Caco-2 (cell line): ENCODE data around the gene P2RX2. TPM values are rescaled to one million over a fixed set of nuclear protein-coding genes. Genes with fewer than 3 reads are reported as not detected.

Source experiments
- BruUV-seq: library from RNA; stranded (reverse); fragments of 400-500 nt; replicated peaks from 2 replicates; lab custom pipeline; 2021; lab: Mats Ljungman, UMichigan
- CTCF ChIA-PET: fragments of 300-600 bp; sonication (Branson Sonifier 250); formaldehyde crosslinking; loops from one replicate; lab custom pipeline; 2022; ENCODE audit warnings: antibody characterized with exemption; lab: Charles Lee
- POLR2A ChIA-PET: fragments of 300-600 bp; sonication (Branson Sonifier 250); formaldehyde crosslinking; loops from one replicate; lab custom pipeline; 2022; ENCODE audit warnings: antibody characterized with exemption; lab: Charles Lee
- DNase-seq, 2 experiments: peaks; one replicate each; pipeline versions ENCODE4 v3.0.0 to v3.0.0-alpha.2; 2020 to 2022
- H3K27me3 ChIP-seq: replicated peaks from 2 replicates; pipeline ENCODE4 v1.6.0; 2011; ENCODE audit warnings: low read length; ENCODE audit not compliant: control insufficient read depth, insufficient read depth
- H3K36me3 ChIP-seq: 2 replicates; pipeline ENCODE4 v1.5.1; 2011; ENCODE audit warnings: low read length; ENCODE audit not compliant: control insufficient read depth, insufficient read depth
- H3K4me1 ChIP-seq: fragments of 250-450 bp; sonication (Bioruptor Pico); 2 replicates; pipeline ENCODE4 v1.5.1; 2020; ENCODE audit warnings: mild to moderate bottlenecking
- H3K4me3 ChIP-seq: 2 replicates; pipeline ENCODE4 v1.5.1; 2011; ENCODE audit warnings: low read depth, mild to moderate bottlenecking, control low read depth, low read length
- H3K9me3 ChIP-seq: fragments of 250-450 bp; sonication (Bioruptor Pico); 2 replicates; pipeline ENCODE4 v1.5.1; 2020; ENCODE audit warnings: mild to moderate bottlenecking, moderate library complexity
- H3K27ac Mint-ChIP-seq: one replicate; pipeline ENCODE4 v1.8.0; 2022; ENCODE audit warnings: mixed read lengths; ENCODE audit not compliant: unreplicated experiment
- H3K27me3 Mint-ChIP-seq: one replicate; pipeline ENCODE4 v1.8.0; 2022; ENCODE audit warnings: mixed read lengths; ENCODE audit not compliant: insufficient read depth, unreplicated experiment
- H3K36me3 Mint-ChIP-seq: one replicate; pipeline ENCODE4 v1.8.0; 2022; ENCODE audit warnings: mild to moderate bottlenecking, mixed read lengths; ENCODE audit not compliant: insufficient read depth, unreplicated experiment
- H3K4me1 Mint-ChIP-seq: one replicate; pipeline ENCODE4 v1.8.0; 2022; ENCODE audit warnings: low read depth, mixed read lengths; ENCODE audit not compliant: unreplicated experiment
- H3K4me3 Mint-ChIP-seq: one replicate; pipeline ENCODE4 v1.8.0; 2022; ENCODE audit warnings: mild to moderate bottlenecking, moderate library complexity, mixed read lengths; ENCODE audit not compliant: unreplicated experiment
- H3K9me3 Mint-ChIP-seq: one replicate; pipeline ENCODE4 v1.8.0; 2022; ENCODE audit warnings: mixed read lengths; ENCODE audit not compliant: unreplicated experiment
- intact Hi-C: fragments of 100-400 bp; cut with micrococcal nuclease; formaldehyde crosslinking; loops from one replicate; pipeline ENCODE4 v1.10.0; 2022; ENCODE audit not compliant: unreplicated experiment
- total RNA-seq: library from RNA; stranded (reverse); gene quantifications from 2 replicates; pipeline ENCODE4 v1.2.3, GENCODE V29; 2022
- TF ChIP-seq, protein P1 (sequence below), 2 experiments: fragments of 200-600 bp in 1 of 2; IDR thresholded peaks; 1 replicate in 1 of 2; 2 replicates in 1 of 2; pipeline versions ENCODE4 v1.5.1 to v1.8.0; 2011 to 2022; ENCODE audit warnings: antibody characterized with exemption in 1 of 2, control low read depth in 1 of 2, inconsistent platforms in 1 of 2, low read depth in 1 of 2, low read length in 1 of 2, mild to moderate bottlenecking in 1 of 2, moderate library complexity in 1 of 2; ENCODE audit not compliant: insufficient read depth in 1 of 2, severe bottlenecking in 1 of 2, unreplicated experiment in 1 of 2

The P2RX2 gene
- total RNA-seq, 1 experiment from 2014 or later, result not detected

DNA sequence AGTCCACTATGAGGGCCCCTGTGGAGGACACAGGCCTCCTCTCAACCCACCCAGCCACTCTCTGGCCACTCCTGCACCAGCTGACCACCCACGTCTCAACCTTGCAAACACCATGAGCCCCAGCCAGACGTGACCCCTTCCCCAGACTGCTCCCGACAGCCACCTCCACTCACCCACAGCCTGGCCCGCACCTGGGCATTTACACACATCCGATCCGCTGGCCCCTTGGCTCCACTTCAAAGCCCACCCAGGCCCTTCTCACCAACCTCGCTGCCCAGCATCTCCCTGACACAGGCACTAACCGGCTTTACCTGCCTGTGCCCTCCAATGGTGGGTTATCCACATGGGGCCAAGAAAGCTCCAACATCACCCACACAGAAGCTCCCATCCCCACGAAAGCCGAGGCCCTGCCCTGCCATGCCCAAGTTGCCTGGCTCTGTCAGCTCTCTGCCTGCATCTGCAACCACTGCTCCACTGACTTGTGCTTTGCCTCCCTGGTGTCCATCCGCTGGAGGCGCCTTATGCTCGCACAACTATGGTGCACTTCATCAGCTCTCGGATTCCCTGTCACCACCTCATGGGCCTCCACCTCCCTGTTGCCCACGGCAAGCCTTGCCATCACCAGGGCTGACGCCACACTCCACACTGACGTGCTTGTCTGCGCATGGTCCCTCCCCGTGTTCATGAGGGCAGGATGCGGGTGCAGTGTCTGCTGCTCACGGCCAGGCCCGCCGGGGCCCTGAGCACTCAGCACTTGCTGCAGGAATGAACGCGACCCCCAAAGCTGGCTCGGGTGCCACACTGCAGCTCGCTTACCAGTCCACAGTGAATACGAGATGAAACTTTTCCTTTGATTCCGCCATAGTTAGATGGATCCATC lies 16.7 kb downstream of the P2RX2 start:
- ChIA-PET POLR2A (no interaction called here), CTCF (no interaction called here)
- Histone ChIP-seq H3K36me3 (peaks cover 9% of the 10 kb centered on the region), H3K4me3 (no peak overlapping the region), H3K9me3 (no peaks in the 10 kb centered on the region), H3K27me3 (no peaks in the 10 kb centered on the region), H3K4me1 (no peaks in the 10 kb centered on the region)
- BruUV-seq, result no TSS peak
- intact Hi-C loops, result no loop called here
- peaks cover 18% of the 10 kb centered on the region for H3K4me1 Mint-ChIP-seq
- H3K9me3 Mint-ChIP-seq, result no peaks in the 10 kb centered on the region
- TF ChIP-seq, protein P1, sequence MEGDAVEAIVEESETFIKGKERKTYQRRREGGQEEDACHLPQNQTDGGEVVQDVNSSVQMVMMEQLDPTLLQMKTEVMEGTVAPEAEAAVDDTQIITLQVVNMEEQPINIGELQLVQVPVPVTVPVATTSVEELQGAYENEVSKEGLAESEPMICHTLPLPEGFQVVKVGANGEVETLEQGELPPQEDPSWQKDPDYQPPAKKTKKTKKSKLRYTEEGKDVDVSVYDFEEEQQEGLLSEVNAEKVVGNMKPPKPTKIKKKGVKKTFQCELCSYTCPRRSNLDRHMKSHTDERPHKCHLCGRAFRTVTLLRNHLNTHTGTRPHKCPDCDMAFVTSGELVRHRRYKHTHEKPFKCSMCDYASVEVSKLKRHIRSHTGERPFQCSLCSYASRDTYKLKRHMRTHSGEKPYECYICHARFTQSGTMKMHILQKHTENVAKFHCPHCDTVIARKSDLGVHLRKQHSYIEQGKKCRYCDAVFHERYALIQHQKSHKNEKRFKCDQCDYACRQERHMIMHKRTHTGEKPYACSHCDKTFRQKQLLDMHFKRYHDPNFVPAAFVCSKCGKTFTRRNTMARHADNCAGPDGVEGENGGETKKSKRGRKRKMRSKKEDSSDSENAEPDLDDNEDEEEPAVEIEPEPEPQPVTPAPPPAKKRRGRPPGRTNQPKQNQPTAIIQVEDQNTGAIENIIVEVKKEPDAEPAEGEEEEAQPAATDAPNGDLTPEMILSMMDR (IDR thresholded peaks at IDR 0.05; ENCODE audit: insufficient read depth in 1 of 2, low read depth in 1 of 2, low read length in 1 of 2, severe bottlenecking in 1 of 2, unreplicated experiment in 1 of 2), result no peak
- H3K27me3 Mint-ChIP-seq, result no peaks in the 10 kb centered on the region
- peaks cover 98% of the 10 kb centered on the region for H3K36me3 Mint-ChIP-seq
- H3K4me3 Mint-ChIP-seq, result no peak overlapping the region
- H3K27ac Mint-ChIP-seq, result peak overlapping the region; percentile 58
- DNase-seq, result no peak

DNA sequence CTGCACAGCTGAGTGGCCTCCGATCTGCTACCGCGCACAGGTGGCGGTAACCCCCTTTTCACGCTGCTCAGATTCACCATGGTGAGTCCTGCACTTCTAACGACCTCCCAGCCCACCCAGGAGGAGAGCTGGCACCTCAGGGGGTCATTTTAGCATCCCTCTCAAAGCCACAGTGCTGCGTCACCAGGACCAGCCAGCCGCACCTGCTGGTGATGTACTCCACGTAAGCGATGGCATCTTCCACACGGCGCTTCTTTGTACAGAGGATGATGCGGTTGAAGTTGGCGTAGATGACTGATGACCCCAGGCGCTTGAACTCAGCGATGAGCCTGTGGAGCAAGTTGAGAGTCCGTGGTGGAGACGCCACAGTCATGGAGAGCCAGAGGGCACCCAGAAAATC lies 19.2 kb downstream of the P2RX2 start:
- Histone ChIP-seq H3K4me3 (no peak overlapping the region), H3K4me1 (no peaks in the 10 kb centered on the region), H3K9me3 (no peaks in the 10 kb centered on the region), H3K27me3 (no peaks in the 10 kb centered on the region), H3K36me3 (peaks cover 7% of the 10 kb centered on the region)
- POLR2A ChIA-PET, result no interaction called here
- intact Hi-C loops, result loop anchor here (1.0 kb wide), 1 partner anchor 38 kb away; no protein-coding TSS in a partner anchor
- TF ChIP-seq, protein P1 (IDR thresholded peaks at IDR 0.05; ENCODE audit: insufficient read depth in 1 of 2, low read depth in 1 of 2, low read length in 1 of 2, severe bottlenecking in 1 of 2, unreplicated experiment in 1 of 2), result no peak
- CTCF ChIA-PET, result no interaction called here
- Mint-ChIP-seq H3K36me3 (peaks cover 87% of the 10 kb centered on the region), H3K27ac (no peak overlapping the region), H3K4me1 (no peaks in the 10 kb centered on the region), H3K4me3 (no peak overlapping the region), H3K27me3 (no peaks in the 10 kb centered on the region), H3K9me3 (no peaks in the 10 kb centered on the region)
- DNase-seq, result no peak
- BruUV-seq, result no TSS peak

- H3K27me3 Mint-ChIP-seq, result no peaks in the 10 kb centered on the region
- Histone ChIP-seq H3K27me3 (no peaks in the 10 kb centered on the region), H3K9me3 (no peaks in the 10 kb centered on the region), H3K36me3 (peaks cover 7% of the 10 kb centered on the region), H3K4me3 (no peak overlapping the region), H3K4me1 (no peaks in the 10 kb centered on the region)
- H3K36me3 Mint-ChIP-seq, result peaks cover 88% of the 10 kb centered on the region
- BruUV-seq, result no TSS peak
- CTCF ChIA-PET, result interaction anchor here (0.5 to 1.4 kb wide), 6 partner anchors 9 to 309 kb away, joined by 3 to 7 read pairs (median 4); partner anchors contain the start of gene GALNT9
- POLR2A ChIA-PET, result no interaction called here
- H3K27ac Mint-ChIP-seq, result no peak overlapping the region
- H3K9me3 Mint-ChIP-seq, result no peaks in the 10 kb centered on the region
- TF ChIP-seq, protein P1 (IDR thresholded peaks at IDR 0.05; ENCODE audit: insufficient read depth in 1 of 2, low read depth in 1 of 2, low read length in 1 of 2, severe bottlenecking in 1 of 2, unreplicated experiment in 1 of 2), result peak; percentile 74
- DNase-seq, result peak; percentile 55 to 58
- H3K4me1 Mint-ChIP-seq, result no peaks in the 10 kb centered on the region
- no peak overlapping the region for H3K4me3 Mint-ChIP-seq
- intact Hi-C loops, result loop anchor here (1.0 kb wide), 1 partner anchor 38 kb away; no protein-coding TSS in a partner anchor
These were observed 20.2 kb downstream of the P2RX2 start for GRCh38 chr12:132638541-132639408.
